K562 (cell line): ENCODE data around the gene DEF6. TPM values are rescaled to one million over a fixed set of nuclear protein-coding genes. Genes with fewer than 3 reads are reported as not detected.
"Not testable (repeated sequence)": the region's sequence is repeated elsewhere in the genome, so short reads cannot be mapped to it uniquely, and the experiment has no call there.

Experiments used
- ATAC-seq: fragments of 200-7000 bp; cut with Tn5 transposase; 3 replicates; pipeline ENCODE4 v1.9.1; 2020; ENCODE audit warnings: moderate library complexity
- BruUV-seq: library from RNA; stranded (reverse); fragments of 400-500 nt; replicated peaks from 2 replicates; lab custom pipeline; 2021; lab: Mats Ljungman, UMichigan
- CTCF ChIA-PET: fragments of 300-600 bp; formaldehyde crosslinking; extraction: SDS; loops from one replicate; lab custom pipeline; 2021; ENCODE audit warnings: low intra/inter-chr PET ratio; lab: Yijun Ruan, JAX
- POLR2A ChIA-PET: fragments of 300-600, 350-650 bp; sonication (Branson Sonifier 250); formaldehyde crosslinking; extraction: SDS; loops from one replicate; lab custom pipeline; 2021; ENCODE audit warnings: antibody characterized with exemption, inconsistent platforms; lab: Yijun Ruan, JAX
- DNase-seq, 4 experiments: peaks; one replicate each; pipeline versions ENCODE4 v3.0.0 to v3.0.0-alpha.2; 2011 to 2018; ENCODE audit warnings: low spot score in 3 of 4, mixed read lengths in 3 of 4; ENCODE audit errors: extremely low read depth in 1 of 4
- FAIRE-seq: peaks from 2 replicates; lab custom pipeline; 2011; peaks lifted over from hg19 to GRCh38; lab: Jason Lieb, UNC
- H2AFZ ChIP-seq: 2 replicates; pipeline ENCODE4 v1.6.0; 2011; ENCODE audit warnings: low read depth, low read length, control low read depth, inconsistent platforms
- H3K27ac ChIP-seq: fragments of 200-600 bp; 3 replicates; pipeline ENCODE4 v1.8.0; 2011; ENCODE audit warnings: low read depth, mild to moderate bottlenecking, control low read depth, inconsistent platforms, low read length, moderate library complexity, mixed read lengths; ENCODE audit errors: extremely low read depth
- H3K27me3 ChIP-seq, 2 experiments: fragments of 300-600 bp in 1 of 2; 2 replicates in 1 of 2; 3 replicates in 1 of 2; pipeline versions ENCODE4 v1.6.0 to v1.8.0; 2011; ENCODE audit warnings: inconsistent platforms in 2 of 2, low read length in 2 of 2, mild to moderate bottlenecking in 1 of 2, mixed read lengths in 1 of 2, moderate library complexity in 1 of 2; ENCODE audit not compliant: control insufficient read depth in 2 of 2, insufficient read depth in 2 of 2
- H3K36me3 ChIP-seq: fragments of 300-600 bp; 3 replicates; pipeline ENCODE4 v1.8.0; 2011; ENCODE audit warnings: mild to moderate bottlenecking, low read length, inconsistent platforms; ENCODE audit not compliant: control insufficient read depth, insufficient read depth
- H3K4me1 ChIP-seq, 2 experiments: fragments of 200-600 bp in 1 of 2; replicated peaks in 1 of 2; 2 replicates in 1 of 2; 3 replicates in 1 of 2; pipeline versions ENCODE4 v1.5.1 to v1.8.0; 2011; ENCODE audit warnings: inconsistent platforms in 2 of 2, low read length in 2 of 2, mild to moderate bottlenecking in 1 of 2, mixed read lengths in 1 of 2, moderate library complexity in 1 of 2; ENCODE audit not compliant: control insufficient read depth in 2 of 2, insufficient read depth in 2 of 2
- H3K4me2 ChIP-seq: 2 replicates; pipeline ENCODE4 v1.6.1; 2011; ENCODE audit warnings: low read length, control low read depth, inconsistent platforms, mixed read lengths; ENCODE audit not compliant: insufficient read depth
- H3K4me3 ChIP-seq: fragments of 200-600 bp; sonication (generic), shearing (Covaris generic); 2 replicates; pipeline ENCODE4 v1.5.1; 2016; ENCODE audit warnings: control low read depth, inconsistent platforms
- H3K79me2 ChIP-seq: fragments of 200-600 bp; 3 replicates; pipeline ENCODE4 v1.8.0; 2011; ENCODE audit warnings: low read length, inconsistent platforms; ENCODE audit not compliant: control insufficient read depth, insufficient read depth
- H3K9ac ChIP-seq, 2 experiments: 2 replicates each; pipeline versions ENCODE4 v1.6.0 to v1.6.1; 2011; ENCODE audit warnings: low read depth in 2 of 2, low read length in 2 of 2, control low read depth in 1 of 2, inconsistent platforms in 1 of 2, mild to moderate bottlenecking in 1 of 2, mixed read lengths in 1 of 2; ENCODE audit not compliant: insufficient read depth in 1 of 2
- H3K9me1 ChIP-seq: one replicate; pipeline ENCODE4 v1.6.0; 2011; ENCODE audit warnings: inconsistent platforms, mild to moderate bottlenecking, low read length, moderate library complexity; ENCODE audit not compliant: control insufficient read depth, insufficient read depth
- H3K9me3 ChIP-seq: replicated peaks from 2 replicates; pipeline ENCODE4 v1.5.1; 2011; ENCODE audit warnings: low read depth, low read length, inconsistent platforms; ENCODE audit not compliant: control insufficient read depth, insufficient read depth
- H4K20me1 ChIP-seq: replicated peaks from 2 replicates; pipeline ENCODE4 v1.6.1; 2011; ENCODE audit warnings: low read length, inconsistent platforms, mixed read lengths; ENCODE audit not compliant: control insufficient read depth, insufficient read depth
- CTCF ChIP-seq, 3 experiments: IDR thresholded peaks in 2 of 3; conservative IDR thresholded peaks in 1 of 3; 2 replicates each; pipeline ENCODE4 v1.5.1; 2011 to 2012; ENCODE audit warnings: low read length in 3 of 3, mild to moderate bottlenecking in 3 of 3, control low read depth in 2 of 3, improper control_type of control experiment in 1 of 3, inconsistent platforms in 1 of 3, low read depth in 1 of 3, mixed read lengths in 1 of 3, moderate library complexity in 1 of 3; ENCODE audit not compliant: insufficient read depth in 2 of 3
- FOXA3 ChIP-seq, 2 experiments: fragments of 450-650 bp in 1 of 2; sonication (generic) in 1 of 2; formaldehyde crosslinking; IDR thresholded peaks in 1 of 2; conservative IDR thresholded peaks in 1 of 2; 2 replicates each; pipeline versions ENCODE4 v1.4.0 to v1.8.0; 2020 to 2022; ENCODE audit warnings: mild to moderate bottlenecking in 2 of 2, missing genetic modification reagents in 1 of 2
- MYNN ChIP-seq, 2 experiments: sonication (generic); formaldehyde crosslinking in 1 of 2; IDR thresholded peaks; 2 replicates each; pipeline versions ENCODE4 v1.5.0 to v1.6.1; 2016 to 2020; ENCODE audit warnings: antibody characterized with exemption in 1 of 2, missing genetic modification reagents in 1 of 2
- RAD21 ChIP-seq, 2 experiments: fragments of 250-450 bp in 1 of 2; fragments of 450-650 bp in 1 of 2; sonication (Bioruptor Pico) in 1 of 2; formaldehyde crosslinking in 1 of 2; IDR thresholded peaks in 1 of 2; conservative IDR thresholded peaks in 1 of 2; 2 replicates each; pipeline versions ENCODE4 v1.4.0 to v1.8.0; 2020 to 2022; ENCODE audit warnings: mild to moderate bottlenecking in 2 of 2, moderate library complexity in 1 of 2
- WGBS: fragments of 100-300 bp; shearing (Covaris generic); methylation state at CpG from one replicate; pipeline ENCODE4 v1.1.6; 2016; ENCODE audit warnings: low coverage, mixed read lengths; ENCODE audit not compliant: insufficient coverage; ENCODE audit errors: missing lambda C conversion rate; 5-methylcytosine and 5-hydroxymethylcytosine counted together
- in situ Hi-C: fragments of 300-500 bp; cut with MboI; formaldehyde crosslinking; loops from 4 replicates; pipeline ENCODE4 v1.15.0; 2018; ENCODE audit warnings: inconsistent platforms, mixed read lengths
- intact Hi-C: fragments of 100-400 bp; cut with micrococcal nuclease; formaldehyde crosslinking; loops from 2 replicates; pipeline ENCODE4 v1.14.2; 2022
- polyA plus RNA-seq, 8 experiments: library from polyadenylated mRNA; depleted of rRNA in 4 of 8; stranded (reverse) in 5 of 8; unstranded in 3 of 8; fragments of >200 nt; fragmentation: Nextera tagmentation in 2 of 8; fragmentation: Illumina TruSeq in 1 of 8; extraction: Ambion mirVana in 2 of 8; extraction: Trizol in 1 of 8; gene quantifications; 2 replicates each; pipeline versions ENCODE4 v1.2.1 to v1.2.3, GENCODE V29; 2011 to 2014; ENCODE audit warnings: inconsistent platforms in 1 of 8, missing spikeins in 1 of 8
- total RNA-seq, 7 experiments: library from RNA; depleted of rRNA in 6 of 7; stranded (reverse); fragments of >200 nt in 6 of 7; fragmentation: Illumina TruSeq in 2 of 7; extraction: Trizol in 2 of 7; gene quantifications; 2 replicates each; pipeline versions ENCODE4 v1.2.1 to v1.2.3, GENCODE V29; 2011 to 2021; ENCODE audit warnings: low replicate concordance in 1 of 7

DEF6 gene
- total and polyA plus RNA-seq, 9 of the 15 experiments (the other 6 are each of a cell fraction or from before 2014, with no cell fraction given): 1.3 to 44.6 (median 22.7) TPM

- H3K4me2 ChIP-seq, H3K27ac ChIP-seq, H3K79me2 ChIP-seq, in situ Hi-C loops, H3K9me1 ChIP-seq, H3K4me1 ChIP-seq, BruUV-seq, CTCF ChIA-PET, H3K27me3 ChIP-seq, H3K9me3 ChIP-seq, H3K36me3 ChIP-seq, intact Hi-C loops, H3K4me3 ChIP-seq, H2AFZ ChIP-seq, H4K20me1 ChIP-seq, FAIRE-seq: not testable (repeated sequence)
- TF ChIP-seq FOXA3 (CRISPR knock-in tag; conservative IDR thresholded peaks at IDR 0.05 in 1 of 2, IDR thresholded peaks at IDR 0.05 in 1 of 2) (0 out of 4 replicates have a peak, but pooled peaks of 1 of the 2 experiments have one; percentile 39), RAD21 (CRISPR knock-in tag; conservative IDR thresholded peaks at IDR 0.05 in 1 of 2, IDR thresholded peaks at IDR 0.05 in 1 of 2) (0 out of 4 replicates have a peak, but pooled peaks of 1 of the 2 experiments have one; percentile 16), MYNN (IDR thresholded peaks at IDR 0.05) (peak; percentile 96), MYNN (CRISPR knock-in tag; IDR thresholded peaks at IDR 0.05) (peak; percentile 19; the same call in 1 of the 2 replicates), CTCF (IDR thresholded peaks at IDR 0.05 in 2 of 3, conservative IDR thresholded peaks at IDR 0.05 in 1 of 3; ENCODE audit: insufficient read depth in 2 of 3, low read depth in 1 of 3, low read length in 3 of 3) (peak in 2 of 3 experiments; percentile 27 to 35; a peak in 2 of 6 replicates)
- 7% methylated on average over 9 of the region's 9 CpGs for WGBS
- peak in 1 of 4 experiments; percentile 30 for DNase-seq
- peak overlapping the region in 1 of 2 experiments; percentile 79; a peak in 1 of 4 replicates for H3K9ac ChIP-seq
- ATAC-seq: peak; percentile 73
- POLR2A ChIA-PET: interaction anchor here (0.7 to 1.3 kb wide), 3 partner anchors 20 to 175 kb away, joined by 3 to 5 read pairs (median 3); no protein-coding TSS in a partner anchor
Measured at GRCh38 chr6:35332074-35332887, 34.7 kb downstream of the DEF6 start.
